Caco-2 (cell line): Measurements from ENCODE around the gene SCAMP1. TPM values are rescaled to one million over a fixed set of nuclear protein-coding genes. Genes with fewer than 3 reads are reported as not detected.
A peak's percentile ranks its signal among the peaks of the same experiment; 100 is the strongest.

ENCODE experiments used
- BruUV-seq: library from RNA; stranded (reverse); fragments of 400-500 nt; replicated peaks from 2 replicates; lab custom pipeline; 2021; lab: Mats Ljungman, UMichigan
- CTCF ChIA-PET: fragments of 300-600 bp; sonication (Branson Sonifier 250); formaldehyde crosslinking; loops from one replicate; lab custom pipeline; 2022; ENCODE audit warnings: antibody characterized with exemption; lab: Charles Lee
- POLR2A ChIA-PET: fragments of 300-600 bp; sonication (Branson Sonifier 250); formaldehyde crosslinking; loops from one replicate; lab custom pipeline; 2022; ENCODE audit warnings: antibody characterized with exemption; lab: Charles Lee
- DNase-seq, 2 experiments: peaks; one replicate each; pipeline versions ENCODE4 v3.0.0 to v3.0.0-alpha.2; 2020 to 2022
- H3K27me3 ChIP-seq: replicated peaks from 2 replicates; pipeline ENCODE4 v1.6.0; 2011; ENCODE audit warnings: low read length; ENCODE audit not compliant: control insufficient read depth, insufficient read depth
- H3K36me3 ChIP-seq: 2 replicates; pipeline ENCODE4 v1.5.1; 2011; ENCODE audit warnings: low read length; ENCODE audit not compliant: control insufficient read depth, insufficient read depth
- H3K4me1 ChIP-seq: fragments of 250-450 bp; sonication (Bioruptor Pico); 2 replicates; pipeline ENCODE4 v1.5.1; 2020; ENCODE audit warnings: mild to moderate bottlenecking
- H3K4me3 ChIP-seq: 2 replicates; pipeline ENCODE4 v1.5.1; 2011; ENCODE audit warnings: low read depth, mild to moderate bottlenecking, control low read depth, low read length
- H3K9me3 ChIP-seq: fragments of 250-450 bp; sonication (Bioruptor Pico); 2 replicates; pipeline ENCODE4 v1.5.1; 2020; ENCODE audit warnings: mild to moderate bottlenecking, moderate library complexity
- H3K27ac Mint-ChIP-seq: one replicate; pipeline ENCODE4 v1.8.0; 2022; ENCODE audit warnings: mixed read lengths; ENCODE audit not compliant: unreplicated experiment
- H3K27me3 Mint-ChIP-seq: one replicate; pipeline ENCODE4 v1.8.0; 2022; ENCODE audit warnings: mixed read lengths; ENCODE audit not compliant: insufficient read depth, unreplicated experiment
- H3K36me3 Mint-ChIP-seq: one replicate; pipeline ENCODE4 v1.8.0; 2022; ENCODE audit warnings: mild to moderate bottlenecking, mixed read lengths; ENCODE audit not compliant: insufficient read depth, unreplicated experiment
- H3K4me1 Mint-ChIP-seq: one replicate; pipeline ENCODE4 v1.8.0; 2022; ENCODE audit warnings: low read depth, mixed read lengths; ENCODE audit not compliant: unreplicated experiment
- H3K4me3 Mint-ChIP-seq: one replicate; pipeline ENCODE4 v1.8.0; 2022; ENCODE audit warnings: mild to moderate bottlenecking, moderate library complexity, mixed read lengths; ENCODE audit not compliant: unreplicated experiment
- H3K9me3 Mint-ChIP-seq: one replicate; pipeline ENCODE4 v1.8.0; 2022; ENCODE audit warnings: mixed read lengths; ENCODE audit not compliant: unreplicated experiment
- CTCF ChIP-seq, 2 experiments: fragments of 200-600 bp in 1 of 2; IDR thresholded peaks; 1 replicate in 1 of 2; 2 replicates in 1 of 2; pipeline versions ENCODE4 v1.5.1 to v1.8.0; 2011 to 2022; ENCODE audit warnings: antibody characterized with exemption in 1 of 2, control low read depth in 1 of 2, inconsistent platforms in 1 of 2, low read depth in 1 of 2, low read length in 1 of 2, mild to moderate bottlenecking in 1 of 2, moderate library complexity in 1 of 2; ENCODE audit not compliant: insufficient read depth in 1 of 2, severe bottlenecking in 1 of 2, unreplicated experiment in 1 of 2
- intact Hi-C: fragments of 100-400 bp; cut with micrococcal nuclease; formaldehyde crosslinking; loops from one replicate; pipeline ENCODE4 v1.10.0; 2022; ENCODE audit not compliant: unreplicated experiment
- total RNA-seq: library from RNA; stranded (reverse); gene quantifications from 2 replicates; pipeline ENCODE4 v1.2.3, GENCODE V29; 2022

SCAMP1 gene
- total RNA-seq, 1 experiment from 2014 or later: 21.3 TPM

GRCh38 chr5:78504704-78505677 lies 144.6 kb downstream of the SCAMP1 start:
- Mint-ChIP-seq H3K4me1 (peaks cover 51% of the 10 kb centered on the region), H3K27me3 (no peaks in the 10 kb centered on the region), H3K27ac (no peak overlapping the region), H3K36me3 (peaks cover 41% of the 10 kb centered on the region), H3K4me3 (no peak overlapping the region), H3K9me3 (no peaks in the 10 kb centered on the region)
- peak; percentile 87 to 91 for DNase-seq
- H3K36me3 ChIP-seq: no peaks in the 10 kb centered on the region; the same call in 1 of the 2 replicates
- ChIA-PET POLR2A (no interaction called here), CTCF (interaction anchor here (0.9 kb wide), 1 partner anchor 28 kb away, joined by 3 read pairs; no protein-coding TSS in a partner anchor)
- BruUV-seq: no TSS peak
- intact Hi-C loops: loop anchor here (1.0 kb wide), 1 partner anchor 13 kb away; no protein-coding TSS in a partner anchor
- H3K27me3 ChIP-seq: no peaks in the 10 kb centered on the region
- H3K9me3 ChIP-seq: no peaks in the 10 kb centered on the region
- no peak for TF ChIP-seq CTCF (IDR thresholded peaks at IDR 0.05; ENCODE audit: insufficient read depth in 1 of 2, low read depth in 1 of 2, low read length in 1 of 2, severe bottlenecking in 1 of 2, unreplicated experiment in 1 of 2)
- peaks cover 57% of the 10 kb centered on the region for H3K4me1 ChIP-seq
- no peak overlapping the region for H3K4me3 ChIP-seq

GRCh38 chr5:78505860-78506259 lies 145.4 kb downstream of the SCAMP1 start:
- POLR2A ChIA-PET: no interaction called here
- no peaks in the 10 kb centered on the region for H3K27me3 ChIP-seq
- Mint-ChIP-seq H3K36me3 (peaks cover 38% of the 10 kb centered on the region), H3K27me3 (no peaks in the 10 kb centered on the region), H3K27ac (no peak overlapping the region), H3K4me1 (peaks cover 43% of the 10 kb centered on the region), H3K9me3 (no peaks in the 10 kb centered on the region), H3K4me3 (no peak overlapping the region)
- peaks cover 56% of the 10 kb centered on the region for H3K4me1 ChIP-seq
- BruUV-seq: no TSS peak
- CTCF ChIA-PET: interaction anchor here (0.9 kb wide), 1 partner anchor 27 kb away, joined by 3 read pairs; no protein-coding TSS in a partner anchor
- DNase-seq: no peak
- no peaks in the 10 kb centered on the region; the same call in 1 of the 2 replicates for H3K36me3 ChIP-seq
- H3K4me3 ChIP-seq: no peak overlapping the region
- intact Hi-C loops: no loop called here
- no peak for TF ChIP-seq CTCF (IDR thresholded peaks at IDR 0.05; ENCODE audit: insufficient read depth in 1 of 2, low read depth in 1 of 2, low read length in 1 of 2, severe bottlenecking in 1 of 2, unreplicated experiment in 1 of 2)
- H3K9me3 ChIP-seq: no peaks in the 10 kb centered on the region

- no peaks in the 10 kb centered on the region for H3K9me3 Mint-ChIP-seq
- ChIA-PET CTCF (no interaction called here), POLR2A (no interaction called here)
- H3K36me3 Mint-ChIP-seq: peaks cover 38% of the 10 kb centered on the region
- H3K4me3 Mint-ChIP-seq: no peak overlapping the region
- Histone ChIP-seq H3K36me3 (no peaks in the 10 kb centered on the region; the same call in 1 of the 2 replicates), H3K4me3 (no peak overlapping the region), H3K9me3 (no peaks in the 10 kb centered on the region), H3K4me1 (peaks cover 56% of the 10 kb centered on the region), H3K27me3 (no peaks in the 10 kb centered on the region)
- H3K27me3 Mint-ChIP-seq: no peaks in the 10 kb centered on the region
- no peak for DNase-seq
- peaks cover 38% of the 10 kb centered on the region for H3K4me1 Mint-ChIP-seq
- peak overlapping the region; percentile 63 for H3K27ac Mint-ChIP-seq
- BruUV-seq: no TSS peak
- intact Hi-C loops: no loop called here
- no peak for TF ChIP-seq CTCF (IDR thresholded peaks at IDR 0.05; ENCODE audit: insufficient read depth in 1 of 2, low read depth in 1 of 2, low read length in 1 of 2, severe bottlenecking in 1 of 2, unreplicated experiment in 1 of 2)
Observed at GRCh38 chr5:78506261-78507024, 146.0 kb downstream of the SCAMP1 start.
